ENCODE results near the gene ZNF474.

Gene ZNF474

GRCh38 chr5:122180863-122181548, 51.7 kb downstream of the ZNF474 start:
- peaks cover 16% of the 10 kb centered on the region for H3K4me1 ChIP-seq (ENCODE audit: control insufficient read depth, insufficient read depth, low read length)
- H3K27me3 ChIP-seq (ENCODE audit: control insufficient read depth, insufficient read depth, low read length), result no peaks in the 10 kb centered on the region
- no peak overlapping the region for H3K27ac ChIP-seq (ENCODE audit: low read depth, low read length)
- no peak overlapping the region for H3K9ac ChIP-seq (ENCODE audit: low read length)
- H3K4me3 ChIP-seq (ENCODE audit: low read length), result no peak overlapping the region
- no peaks in the 10 kb centered on the region for H3K36me3 ChIP-seq (ENCODE audit: control insufficient read depth, insufficient read depth, low read length)

GRCh38 chr5:122181863-122182262, 52.5 kb downstream of the ZNF474 start:
- Histone ChIP-seq H3K27me3 (ENCODE audit: control insufficient read depth, insufficient read depth, low read length) (no peaks in the 10 kb centered on the region), H3K9ac (ENCODE audit: low read length) (no peak overlapping the region), H3K4me1 (ENCODE audit: control insufficient read depth, insufficient read depth, low read length) (peaks cover 16% of the 10 kb centered on the region), H3K27ac (ENCODE audit: low read depth, low read length) (no peak overlapping the region), H3K4me3 (ENCODE audit: low read length) (no peak overlapping the region), H3K36me3 (ENCODE audit: control insufficient read depth, insufficient read depth, low read length) (no peaks in the 10 kb centered on the region)

- H3K9ac ChIP-seq (ENCODE audit: low read length), result no peak overlapping the region
- no peaks in the 10 kb centered on the region for H3K27me3 ChIP-seq (ENCODE audit: control insufficient read depth, insufficient read depth, low read length)
- H3K4me1 ChIP-seq (ENCODE audit: control insufficient read depth, insufficient read depth, low read length), result peaks cover 16% of the 10 kb centered on the region
- peak overlapping the region; percentile 34 for H3K4me3 ChIP-seq (ENCODE audit: low read length)
- no peaks in the 10 kb centered on the region for H3K36me3 ChIP-seq (ENCODE audit: control insufficient read depth, insufficient read depth, low read length)
- no peak overlapping the region for H3K27ac ChIP-seq (ENCODE audit: low read depth, low read length)
Measured at GRCh38 chr5:122182491-122182921, 53.2 kb downstream of the ZNF474 start.

GRCh38 chr5:122183098-122183787, 53.9 kb downstream of the ZNF474 start:
- Histone ChIP-seq H3K27me3 (ENCODE audit: control insufficient read depth, insufficient read depth, low read length) (no peaks in the 10 kb centered on the region), H3K4me3 (ENCODE audit: low read length) (no peak overlapping the region), H3K27ac (ENCODE audit: low read depth, low read length) (no peak overlapping the region), H3K9ac (ENCODE audit: low read length) (no peak overlapping the region), H3K36me3 (ENCODE audit: control insufficient read depth, insufficient read depth, low read length) (no peaks in the 10 kb centered on the region), H3K4me1 (ENCODE audit: control insufficient read depth, insufficient read depth, low read length) (peaks cover 16% of the 10 kb centered on the region)

- no peak overlapping the region for H3K4me3 ChIP-seq (ENCODE audit: low read length)
- H3K9ac ChIP-seq (ENCODE audit: low read length), result no peak overlapping the region
- no peaks in the 10 kb centered on the region for H3K27me3 ChIP-seq (ENCODE audit: control insufficient read depth, insufficient read depth, low read length)
- H3K27ac ChIP-seq (ENCODE audit: low read depth, low read length), result no peak overlapping the region
- peaks cover 16% of the 10 kb centered on the region for H3K4me1 ChIP-seq (ENCODE audit: control insufficient read depth, insufficient read depth, low read length)
- H3K36me3 ChIP-seq (ENCODE audit: control insufficient read depth, insufficient read depth, low read length), result no peaks in the 10 kb centered on the region
Measured at GRCh38 chr5:122183788-122184170, 54.4 kb downstream of the ZNF474 start.

- no peak overlapping the region for H3K4me3 ChIP-seq (ENCODE audit: low read length)
- H3K36me3 ChIP-seq (ENCODE audit: control insufficient read depth, insufficient read depth, low read length), result no peaks in the 10 kb centered on the region
Measured at GRCh38 chr5:122184676-122185255, 55.4 kb downstream of the ZNF474 start.

GRCh38 chr5:122187426-122187825, 58.1 kb downstream of the ZNF474 start:
- no peaks in the 10 kb centered on the region for H3K36me3 ChIP-seq (ENCODE audit: control insufficient read depth, insufficient read depth, low read length)
- H3K4me3 ChIP-seq (ENCODE audit: low read length), result no peak overlapping the region
- H3K9ac ChIP-seq (ENCODE audit: low read length), result no peak overlapping the region
- H3K4me1 ChIP-seq (ENCODE audit: control insufficient read depth, insufficient read depth, low read length), result peaks cover 8% of the 10 kb centered on the region
- no peak overlapping the region for H3K27ac ChIP-seq (ENCODE audit: low read depth, low read length)
- H3K27me3 ChIP-seq (ENCODE audit: control insufficient read depth, insufficient read depth, low read length), result no peaks in the 10 kb centered on the region

More at GRCh38 chr5:122184676-122185255, 55.4 kb downstream of the ZNF474 start:
- Histone ChIP-seq H3K27ac (ENCODE audit: low read depth, low read length) (no peak overlapping the region), H3K4me1 (ENCODE audit: control insufficient read depth, insufficient read depth, low read length) (peaks cover 16% of the 10 kb centered on the region), H3K9ac (ENCODE audit: low read length) (no peak overlapping the region), H3K27me3 (ENCODE audit: control insufficient read depth, insufficient read depth, low read length) (no peaks in the 10 kb centered on the region)

- H3K4me1 ChIP-seq (ENCODE audit: control insufficient read depth, insufficient read depth, low read length), result no peaks in the 10 kb centered on the region
- H3K4me3 ChIP-seq (ENCODE audit: low read length), result no peak overlapping the region
- H3K27ac ChIP-seq (ENCODE audit: low read depth, low read length), result no peak overlapping the region
- H3K27me3 ChIP-seq (ENCODE audit: control insufficient read depth, insufficient read depth, low read length), result no peaks in the 10 kb centered on the region
- no peak overlapping the region for H3K9ac ChIP-seq (ENCODE audit: low read length)
- H3K36me3 ChIP-seq (ENCODE audit: control insufficient read depth, insufficient read depth, low read length), result no peaks in the 10 kb centered on the region
Measured at GRCh38 chr5:122190156-122190555, 60.8 kb downstream of the ZNF474 start.

- H3K4me1 ChIP-seq (ENCODE audit: control insufficient read depth, insufficient read depth, low read length), result no peaks in the 10 kb centered on the region
- no peak overlapping the region for H3K27ac ChIP-seq (ENCODE audit: low read depth, low read length)
- H3K36me3 ChIP-seq (ENCODE audit: control insufficient read depth, insufficient read depth, low read length), result no peaks in the 10 kb centered on the region
- no peak overlapping the region for H3K9ac ChIP-seq (ENCODE audit: low read length)
- no peaks in the 10 kb centered on the region for H3K27me3 ChIP-seq (ENCODE audit: control insufficient read depth, insufficient read depth, low read length)
- H3K4me3 ChIP-seq (ENCODE audit: low read length), result no peak overlapping the region
Measured at GRCh38 chr5:122192497-122193496, 63.5 kb downstream of the ZNF474 start.

- H3K4me1 ChIP-seq (ENCODE audit: control insufficient read depth, insufficient read depth, low read length), result no peaks in the 10 kb centered on the region
- no peaks in the 10 kb centered on the region for H3K36me3 ChIP-seq (ENCODE audit: control insufficient read depth, insufficient read depth, low read length)
- no peak overlapping the region for H3K9ac ChIP-seq (ENCODE audit: low read length)
- H3K27me3 ChIP-seq (ENCODE audit: control insufficient read depth, insufficient read depth, low read length), result no peaks in the 10 kb centered on the region
- H3K27ac ChIP-seq (ENCODE audit: low read depth, low read length), result no peak overlapping the region
- no peak overlapping the region for H3K4me3 ChIP-seq (ENCODE audit: low read length)
Measured at GRCh38 chr5:122195802-122196394, 66.6 kb downstream of the ZNF474 start.

GRCh38 chr5:122199146-122199545, 69.8 kb downstream of the ZNF474 start:
- Histone ChIP-seq H3K4me3 (ENCODE audit: low read length) (no peak overlapping the region), H3K27ac (ENCODE audit: low read depth, low read length) (no peak overlapping the region), H3K4me1 (ENCODE audit: control insufficient read depth, insufficient read depth, low read length) (no peaks in the 10 kb centered on the region), H3K36me3 (ENCODE audit: control insufficient read depth, insufficient read depth, low read length) (no peaks in the 10 kb centered on the region), H3K27me3 (ENCODE audit: control insufficient read depth, insufficient read depth, low read length) (no peaks in the 10 kb centered on the region), H3K9ac (ENCODE audit: low read length) (no peak overlapping the region)

Data from rectal smooth muscle tissue (tissue), 1 donor.